K562 (cell line): ENCODE measurements around the gene OCEL1.

ENCODE experiments used
- CEBPB ChIP-seq: fragments of 450-650 bp; IDR thresholded peaks from 2 replicates; pipeline ENCODE4 v1.6.1; 2016; ENCODE audit warnings: missing genetic modification characterization, missing compliant biosample characterization
- DACH1 ChIP-seq: fragments of 450-650 bp; IDR thresholded peaks from 2 replicates; pipeline ENCODE4 v1.6.1; 2018; ENCODE audit not compliant: partially characterized antibody
- ELF4 ChIP-seq: fragments of 450-650 bp; formaldehyde crosslinking; IDR thresholded peaks from 2 replicates; pipeline ENCODE4 v1.4.0; 2022; ENCODE audit warnings: missing genetic modification characterization
- GABPA ChIP-seq: fragments of 200-800 bp; sonication (Bioruptor generic); conservative IDR thresholded peaks from 2 replicates; pipeline ENCODE4 v1.6.1; 2016; ENCODE audit warnings: low read depth, missing genetic modification characterization, missing compliant biosample characterization
- NCOA2 ChIP-seq, 2 experiments: fragments of 450-650 bp; IDR thresholded peaks; 2 replicates each; pipeline ENCODE4 v1.6.1; 2018; ENCODE audit warnings: mild to moderate bottlenecking in 2 of 2, moderate library complexity in 1 of 2; ENCODE audit not compliant: partially characterized antibody in 2 of 2
- PYGO2 ChIP-seq: fragments of 450-650 bp; IDR thresholded peaks from 2 replicates; pipeline ENCODE4 v1.6.1; 2016; ENCODE audit warnings: mild to moderate bottlenecking, missing genetic modification characterization, moderate library complexity, missing compliant biosample characterization
- SMAD1 ChIP-seq: fragments of 150-350 bp; IDR thresholded peaks from 2 replicates; pipeline ENCODE4 v1.6.1; 2014; ENCODE audit warnings: low read length, low read depth; ENCODE audit not compliant: partially characterized antibody
- ZC3H11A ChIP-seq: IDR thresholded peaks from 2 replicates; pipeline ENCODE4 v1.6.1; 2012; ENCODE audit warnings: low read depth, low read length, improper control_type of control experiment
- ZFX ChIP-seq: sonication (generic); formaldehyde crosslinking; IDR thresholded peaks from 2 replicates; pipeline ENCODE4 v1.8.0; 2022; ENCODE audit warnings: mild to moderate bottlenecking, missing genetic modification reagents, moderate library complexity
- TF ChIP-seq, protein P1 (sequence below): fragments of 450-650 bp; formaldehyde crosslinking; IDR thresholded peaks from 2 replicates; pipeline ENCODE4 v1.4.0; 2022; ENCODE audit warnings: missing genetic modification characterization
- TF ChIP-seq, protein P2 (sequence below): fragments of 150-350 bp; IDR thresholded peaks from 2 replicates; pipeline ENCODE4 v1.6.1; 2014; ENCODE audit warnings: low read depth, mild to moderate bottlenecking, low read length, borderline replicate concordance
- TF ChIP-seq, protein P3 (sequence below): fragments of 450-650 bp; formaldehyde crosslinking; IDR thresholded peaks from 2 replicates; pipeline ENCODE4 v1.4.0; 2020; ENCODE audit warnings: mild to moderate bottlenecking, moderate library complexity
- TF ChIP-seq, protein P4 (sequence below), 3 experiments: IDR thresholded peaks in 2 of 3; conservative IDR thresholded peaks in 1 of 3; 2 replicates each; pipeline ENCODE4 v1.5.1; 2011 to 2012; ENCODE audit warnings: low read length in 3 of 3, mild to moderate bottlenecking in 3 of 3, control low read depth in 2 of 3, improper control_type of control experiment in 1 of 3, inconsistent platforms in 1 of 3, low read depth in 1 of 3, mixed read lengths in 1 of 3, moderate library complexity in 1 of 3; ENCODE audit not compliant: insufficient read depth in 2 of 3

DNA sequence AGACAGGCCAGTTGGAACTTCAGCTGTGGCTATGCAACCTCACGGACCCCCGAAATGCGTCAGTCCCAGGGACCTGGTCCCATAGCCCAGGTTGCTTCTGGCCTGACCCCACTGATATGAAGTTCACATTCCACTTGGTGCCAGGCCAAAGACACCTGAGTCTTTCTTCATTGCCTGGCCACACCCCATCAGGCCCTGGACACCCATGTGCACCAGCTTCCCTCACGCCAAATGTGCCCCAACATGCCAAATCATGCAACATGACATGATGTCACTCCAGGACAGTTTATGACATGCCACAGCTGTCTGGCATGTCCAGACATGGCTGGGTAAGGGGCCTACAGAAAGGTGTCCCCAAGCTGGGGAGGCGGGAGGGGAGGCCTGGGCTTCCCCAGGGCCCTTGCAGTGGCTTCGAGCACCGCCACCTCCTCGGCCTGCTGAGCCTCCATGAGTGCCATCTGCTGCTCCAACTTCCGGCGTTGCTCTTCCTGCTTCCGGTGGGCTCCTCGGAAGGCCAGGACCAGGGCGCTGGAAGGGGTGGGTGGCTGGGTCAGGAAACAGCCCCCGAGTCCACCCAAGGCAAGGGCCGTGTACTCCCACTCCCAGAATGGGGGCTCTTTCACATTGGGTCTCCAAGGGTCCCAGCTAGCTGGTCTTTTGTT is 24.0 kb downstream of the OCEL1 start:
- TF ChIP-seq NCOA2 (IDR thresholded peaks at IDR 0.05; ENCODE audit: partially characterized antibody in 2 of 2) (no peak), ZC3H11A (no peak), GABPA (tag) (no peak), SMAD1 (no peak), ELF4 (CRISPR knock-in tag) (no peak), PYGO2 (tag) (no peak), CEBPB (tag) (no peak), DACH1 (no peak), ZFX (no peak)
- TF ChIP-seq, protein P1, sequence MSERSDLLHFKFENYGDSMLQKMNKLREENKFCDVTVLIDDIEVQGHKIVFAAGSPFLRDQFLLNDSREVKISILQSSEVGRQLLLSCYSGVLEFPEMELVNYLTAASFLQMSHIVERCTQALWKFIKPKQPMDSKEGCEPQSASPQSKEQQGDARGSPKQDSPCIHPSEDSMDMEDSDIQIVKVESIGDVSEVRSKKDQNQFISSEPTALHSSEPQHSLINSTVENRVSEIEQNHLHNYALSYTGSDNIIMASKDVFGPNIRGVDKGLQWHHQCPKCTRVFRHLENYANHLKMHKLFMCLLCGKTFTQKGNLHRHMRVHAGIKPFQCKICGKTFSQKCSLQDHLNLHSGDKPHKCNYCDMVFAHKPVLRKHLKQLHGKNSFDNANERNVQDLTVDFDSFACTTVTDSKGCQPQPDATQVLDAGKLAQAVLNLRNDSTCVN (CRISPR knock-in tag), result no peak
- TF ChIP-seq, protein P2, sequence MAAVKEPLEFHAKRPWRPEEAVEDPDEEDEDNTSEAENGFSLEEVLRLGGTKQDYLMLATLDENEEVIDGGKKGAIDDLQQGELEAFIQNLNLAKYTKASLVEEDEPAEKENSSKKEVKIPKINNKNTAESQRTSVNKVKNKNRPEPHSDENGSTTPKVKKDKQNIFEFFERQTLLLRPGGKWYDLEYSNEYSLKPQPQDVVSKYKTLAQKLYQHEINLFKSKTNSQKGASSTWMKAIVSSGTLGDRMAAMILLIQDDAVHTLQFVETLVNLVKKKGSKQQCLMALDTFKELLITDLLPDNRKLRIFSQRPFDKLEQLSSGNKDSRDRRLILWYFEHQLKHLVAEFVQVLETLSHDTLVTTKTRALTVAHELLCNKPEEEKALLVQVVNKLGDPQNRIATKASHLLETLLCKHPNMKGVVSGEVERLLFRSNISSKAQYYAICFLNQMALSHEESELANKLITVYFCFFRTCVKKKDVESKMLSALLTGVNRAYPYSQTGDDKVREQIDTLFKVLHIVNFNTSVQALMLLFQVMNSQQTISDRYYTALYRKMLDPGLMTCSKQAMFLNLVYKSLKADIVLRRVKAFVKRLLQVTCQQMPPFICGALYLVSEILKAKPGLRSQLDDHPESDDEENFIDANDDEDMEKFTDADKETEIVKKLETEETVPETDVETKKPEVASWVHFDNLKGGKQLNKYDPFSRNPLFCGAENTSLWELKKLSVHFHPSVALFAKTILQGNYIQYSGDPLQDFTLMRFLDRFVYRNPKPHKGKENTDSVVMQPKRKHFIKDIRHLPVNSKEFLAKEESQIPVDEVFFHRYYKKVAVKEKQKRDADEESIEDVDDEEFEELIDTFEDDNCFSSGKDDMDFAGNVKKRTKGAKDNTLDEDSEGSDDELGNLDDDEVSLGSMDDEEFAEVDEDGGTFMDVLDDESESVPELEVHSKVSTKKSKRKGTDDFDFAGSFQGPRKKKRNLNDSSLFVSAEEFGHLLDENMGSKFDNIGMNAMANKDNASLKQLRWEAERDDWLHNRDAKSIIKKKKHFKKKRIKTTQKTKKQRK, result no peak
- TF ChIP-seq, protein P3, sequence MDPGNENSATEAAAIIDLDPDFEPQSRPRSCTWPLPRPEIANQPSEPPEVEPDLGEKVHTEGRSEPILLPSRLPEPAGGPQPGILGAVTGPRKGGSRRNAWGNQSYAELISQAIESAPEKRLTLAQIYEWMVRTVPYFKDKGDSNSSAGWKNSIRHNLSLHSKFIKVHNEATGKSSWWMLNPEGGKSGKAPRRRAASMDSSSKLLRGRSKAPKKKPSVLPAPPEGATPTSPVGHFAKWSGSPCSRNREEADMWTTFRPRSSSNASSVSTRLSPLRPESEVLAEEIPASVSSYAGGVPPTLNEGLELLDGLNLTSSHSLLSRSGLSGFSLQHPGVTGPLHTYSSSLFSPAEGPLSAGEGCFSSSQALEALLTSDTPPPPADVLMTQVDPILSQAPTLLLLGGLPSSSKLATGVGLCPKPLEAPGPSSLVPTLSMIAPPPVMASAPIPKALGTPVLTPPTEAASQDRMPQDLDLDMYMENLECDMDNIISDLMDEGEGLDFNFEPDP (CRISPR knock-in tag), result no peak
- TF ChIP-seq, protein P4, sequence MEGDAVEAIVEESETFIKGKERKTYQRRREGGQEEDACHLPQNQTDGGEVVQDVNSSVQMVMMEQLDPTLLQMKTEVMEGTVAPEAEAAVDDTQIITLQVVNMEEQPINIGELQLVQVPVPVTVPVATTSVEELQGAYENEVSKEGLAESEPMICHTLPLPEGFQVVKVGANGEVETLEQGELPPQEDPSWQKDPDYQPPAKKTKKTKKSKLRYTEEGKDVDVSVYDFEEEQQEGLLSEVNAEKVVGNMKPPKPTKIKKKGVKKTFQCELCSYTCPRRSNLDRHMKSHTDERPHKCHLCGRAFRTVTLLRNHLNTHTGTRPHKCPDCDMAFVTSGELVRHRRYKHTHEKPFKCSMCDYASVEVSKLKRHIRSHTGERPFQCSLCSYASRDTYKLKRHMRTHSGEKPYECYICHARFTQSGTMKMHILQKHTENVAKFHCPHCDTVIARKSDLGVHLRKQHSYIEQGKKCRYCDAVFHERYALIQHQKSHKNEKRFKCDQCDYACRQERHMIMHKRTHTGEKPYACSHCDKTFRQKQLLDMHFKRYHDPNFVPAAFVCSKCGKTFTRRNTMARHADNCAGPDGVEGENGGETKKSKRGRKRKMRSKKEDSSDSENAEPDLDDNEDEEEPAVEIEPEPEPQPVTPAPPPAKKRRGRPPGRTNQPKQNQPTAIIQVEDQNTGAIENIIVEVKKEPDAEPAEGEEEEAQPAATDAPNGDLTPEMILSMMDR (IDR thresholded peaks at IDR 0.05 in 2 of 3, conservative IDR thresholded peaks at IDR 0.05 in 1 of 3; ENCODE audit: insufficient read depth in 2 of 3, low read depth in 1 of 3, low read length in 3 of 3), result no peak
